Medulla oblongata (tissue), 1 donor: Measurements from ENCODE around the gene CTSW.
A peak's percentile ranks its signal among the peaks of the same experiment; 100 is the strongest.

Experiments
- DNase-seq: peaks from one replicate; pipeline ENCODE4 v3.0.0-alpha.2; 2015; ENCODE audit errors: extremely low spot score

CTSW gene

GRCh38 chr11:65900899-65901180 lies 21.2 kb downstream of the CTSW start:
- no peak for DNase-seq

- no peak for DNase-seq
These were observed 23.4 kb downstream of the CTSW start for GRCh38 chr11:65903068-65903481.

GRCh38 chr11:65903715-65904114 lies 24.1 kb downstream of the CTSW start:
- no peak for DNase-seq

- DNase-seq = no peak
These were observed 27.0 kb downstream of the CTSW start for GRCh38 chr11:65906602-65907001.

- no peak for DNase-seq
These were observed 28.2 kb downstream of the CTSW start for GRCh38 chr11:65907878-65908277.

GRCh38 chr11:65911682-65912568 lies 32.3 kb downstream of the CTSW start:
- DNase-seq = no peak

- no peak for DNase-seq
These were observed 33.2 kb downstream of the CTSW start for GRCh38 chr11:65912845-65913244.

GRCh38 chr11:65915101-65915820 lies 35.6 kb downstream of the CTSW start:
- DNase-seq = no peak

- no peak for DNase-seq
These were observed 36.2 kb downstream of the CTSW start for GRCh38 chr11:65915821-65916251.

- DNase-seq = no peak
These were observed 36.8 kb downstream of the CTSW start for GRCh38 chr11:65916391-65916790.

GRCh38 chr11:65917077-65917433 lies 37.4 kb downstream of the CTSW start:
- DNase-seq = no peak

GRCh38 chr11:65917434-65918210 lies 38.0 kb downstream of the CTSW start:
- no peak for DNase-seq

- no peak for DNase-seq
These were observed 38.8 kb downstream of the CTSW start, which contains the start of gene C11orf68 for GRCh38 chr11:65918211-65919140. C11orf68 (minus strand) TSS chr11:65919062; CDS start chr11:65919031, 31 bp downstream.

GRCh38 chr11:65919141-65919572 lies 39.5 kb downstream of the CTSW start, which contains the start of gene DRAP1:
DRAP1 (plus strand) TSS chr11:65919426; CDS start chr11:65919502, 76 bp downstream.
- peak; percentile 99 for DNase-seq

GRCh38 chr11:65919573-65920371 lies 40.1 kb downstream of the CTSW start:
- DNase-seq = no peak

GRCh38 chr11:65920372-65920802 lies 40.8 kb downstream of the CTSW start:
- DNase-seq = no peak

GRCh38 chr11:65921033-65921555 lies 41.5 kb downstream of the CTSW start:
- no peak for DNase-seq

- no peak for DNase-seq
These were observed 42.2 kb downstream of the CTSW start for GRCh38 chr11:65921876-65922275.

GRCh38 chr11:65922565-65922964 lies 42.9 kb downstream of the CTSW start:
- DNase-seq = no peak

- DNase-seq = no peak
These were observed 45.8 kb downstream of the CTSW start for GRCh38 chr11:65925397-65925796.
